HCT116 (cell line): ENCODE data around the gene NBAS. TPM values are rescaled to one million over a fixed set of nuclear protein-coding genes. Genes with fewer than 3 reads are reported as not detected.

Experiments
- ATAC-seq: fragments of 200-7000 bp; cut with Tn5 transposase; 2 replicates; pipeline ENCODE4 v1.9.1; 2020; ENCODE audit warnings: mild to moderate bottlenecking, moderate library complexity
- BruUV-seq: library from RNA; stranded (reverse); fragments of 400-500 nt; replicated peaks from 2 replicates; lab custom pipeline; 2021; lab: Mats Ljungman, UMichigan
- CTCF ChIA-PET: fragments of 300-600 bp; sonication (Branson Sonifier 250); formaldehyde crosslinking; loops from one replicate; lab custom pipeline; 2021; ENCODE audit warnings: antibody characterized with exemption; lab: Charles Lee
- POLR2A ChIA-PET: fragments of 300-600, 350-600 bp; sonication (Branson Sonifier 250); formaldehyde crosslinking; loops from one replicate; lab custom pipeline; 2021; ENCODE audit warnings: antibody characterized with exemption; lab: Charles Lee
- RAD21 ChIA-PET, 2 experiments: fragments of 300-600 bp; sonication (Branson Sonifier 250); formaldehyde crosslinking; loops; one replicate each; lab custom pipeline; 2023; ENCODE audit warnings: low total read pairs in 2 of 2; ENCODE audit not compliant: uncharacterized antibody in 2 of 2, unreplicated experiment in 2 of 2, low non-redundant PET in 1 of 2; lab: Charles Lee
- DNase-seq: peaks from one replicate; pipeline ENCODE4 v3.0.0-alpha.2; 2010; ENCODE audit warnings: low read depth, low spot score
- H2AFZ ChIP-seq: fragments of 200-600 bp; shearing (Covaris generic), sonication (generic); 2 replicates; pipeline ENCODE4 v1.6.1; 2017; ENCODE audit warnings: low read depth, mixed run types, mixed read lengths, antibody characterized with exemption, low read length; ENCODE audit not compliant: poor library complexity, severe bottlenecking
- H3K27ac ChIP-seq: 2 replicates; pipeline ENCODE4 v1.5.1; 2012; ENCODE audit warnings: low read depth, low read length
- H3K27me3 ChIP-seq: fragments of 200-600 bp; sonication (generic); 2 replicates; pipeline ENCODE4 v1.6.1; 2016; ENCODE audit warnings: mixed run types, low read length, mixed read lengths; ENCODE audit not compliant: insufficient read depth
- H3K36me3 ChIP-seq, 2 experiments: fragments of 200-500 bp in 1 of 2; fragments of 200-600 bp in 1 of 2; sonication (Bioruptor generic) in 1 of 2; sonication (generic) in 1 of 2; 2 replicates each; pipeline versions ENCODE4 v1.5.1 to v1.6.1; 2014 to 2016; ENCODE audit warnings: low read length in 2 of 2, inconsistent platforms in 1 of 2, mixed read lengths in 1 of 2, mixed run types in 1 of 2; ENCODE audit not compliant: insufficient read depth in 2 of 2, control insufficient read depth in 1 of 2
- H3K4me1 ChIP-seq, 2 experiments: fragments of 200-600 bp in 1 of 2; sonication (generic) in 1 of 2; 2 replicates each; pipeline versions ENCODE4 v1.5.1 to v1.6.1; 2012 to 2017; ENCODE audit warnings: low read length in 2 of 2, inconsistent platforms in 1 of 2, mild to moderate bottlenecking in 1 of 2, mixed read lengths in 1 of 2, mixed run types in 1 of 2, moderate library complexity in 1 of 2; ENCODE audit not compliant: insufficient read depth in 2 of 2, control insufficient read depth in 1 of 2
- H3K4me2 ChIP-seq: fragments of 200-600 bp; sonication (generic); 2 replicates; pipeline ENCODE4 v1.6.1; 2017; ENCODE audit warnings: mixed run types, low read length, mixed read lengths
- H3K4me3 ChIP-seq, 2 experiments: fragments of 200-600 bp in 1 of 2; sonication (generic) in 1 of 2; replicated peaks in 1 of 2; 2 replicates each; pipeline ENCODE4 v1.5.1; 2011 to 2016; ENCODE audit warnings: low read length in 2 of 2, control low read depth in 1 of 2, low read depth in 1 of 2, mild to moderate bottlenecking in 1 of 2, mixed read lengths in 1 of 2, mixed run types in 1 of 2
- H3K79me2 ChIP-seq: fragments of 200-600 bp; sonication (generic); 2 replicates; pipeline ENCODE4 v1.6.1; 2017; ENCODE audit warnings: mild to moderate bottlenecking, mixed run types, low read length, moderate library complexity, mixed read lengths; ENCODE audit not compliant: insufficient read depth
- H3K9ac ChIP-seq: fragments of 200-600 bp; sonication (generic); 2 replicates; pipeline ENCODE4 v1.6.1; 2016; ENCODE audit warnings: low read length, mixed read lengths
- H3K9me2 ChIP-seq: fragments of 200-600 bp; sonication (generic), shearing (Covaris generic); 2 replicates; pipeline ENCODE4 v1.6.1; 2017; ENCODE audit warnings: mixed run types, mild to moderate bottlenecking, moderate library complexity; ENCODE audit not compliant: insufficient read depth
- H3K9me3 ChIP-seq, 2 experiments: fragments of 200-500 bp in 1 of 2; fragments of 200-600 bp in 1 of 2; sonication (Bioruptor generic) in 1 of 2; sonication (generic) in 1 of 2; 2 replicates each; pipeline ENCODE4 v1.6.1; 2014 to 2017; ENCODE audit warnings: low read length in 2 of 2, mixed read lengths in 2 of 2, inconsistent platforms in 1 of 2, low read depth in 1 of 2, mild to moderate bottlenecking in 1 of 2, mixed run types in 1 of 2, moderate library complexity in 1 of 2; ENCODE audit not compliant: control insufficient read depth in 1 of 2, insufficient read depth in 1 of 2
- H4K20me1 ChIP-seq: fragments of 200-600 bp; sonication (generic), shearing (Covaris generic); 2 replicates; pipeline ENCODE4 v1.6.1; 2017; ENCODE audit warnings: mixed run types, mild to moderate bottlenecking, moderate library complexity; ENCODE audit not compliant: insufficient read depth
- CBX3 ChIP-seq: IDR thresholded peaks from 2 replicates; pipeline ENCODE4 v1.6.1; 2012; ENCODE audit warnings: low read depth
- CEBPB ChIP-seq: IDR thresholded peaks from 2 replicates; pipeline ENCODE4 v1.6.1; 2012; ENCODE audit warnings: low read depth
- CTCF ChIP-seq, 3 experiments: fragments of 200-600 bp in 1 of 3; sonication (generic) in 1 of 3; IDR thresholded peaks in 2 of 3; conservative IDR thresholded peaks in 1 of 3; 2 replicates each; pipeline ENCODE4 v1.5.1; 2012 to 2017; ENCODE audit warnings: low read depth in 2 of 3, low read length in 2 of 3, antibody characterized with exemption in 1 of 3, borderline replicate concordance in 1 of 3, control low read depth in 1 of 3, mild to moderate bottlenecking in 1 of 3, mixed read lengths in 1 of 3, mixed run types in 1 of 3, moderate library complexity in 1 of 3; ENCODE audit not compliant: insufficient read depth in 1 of 3
- EZH2 ChIP-seq: fragments of 200-600 bp; sonication (generic); IDR thresholded peaks from 2 replicates; pipeline ENCODE4 v1.6.1; 2017; ENCODE audit warnings: antibody characterized with exemption, mixed run types
- EZH2phosphoT487 ChIP-seq: fragments of 200-600 bp; IDR thresholded peaks from 2 replicates; pipeline ENCODE4 v1.6.1; 2018; ENCODE audit warnings: antibody characterized with exemption, borderline replicate concordance
- FOSL1 ChIP-seq: IDR thresholded peaks from 2 replicates; pipeline ENCODE4 v1.6.1; 2012; ENCODE audit warnings: low read depth
- JUND ChIP-seq: IDR thresholded peaks from 2 replicates; pipeline ENCODE4 v1.6.1; 2012
- MAX ChIP-seq: IDR thresholded peaks from 2 replicates; pipeline ENCODE4 v1.6.1; 2012
- POLR2AphosphoS5 ChIP-seq: IDR thresholded peaks from 2 replicates; pipeline ENCODE4 v1.6.1; 2011; ENCODE audit warnings: mild to moderate bottlenecking, low read depth, low read length, moderate library complexity
- REST ChIP-seq: IDR thresholded peaks from 2 replicates; pipeline ENCODE4 v1.6.1; 2012; ENCODE audit warnings: low read depth
- SIN3A ChIP-seq: IDR thresholded peaks from 2 replicates; pipeline ENCODE4 v1.6.1; 2012; ENCODE audit warnings: low read depth
- SP1 ChIP-seq: IDR thresholded peaks from 2 replicates; pipeline ENCODE4 v1.6.1; 2012; ENCODE audit warnings: low read depth
- SRF ChIP-seq: IDR thresholded peaks from 2 replicates; pipeline ENCODE4 v1.6.1; 2012; ENCODE audit warnings: low read depth
- TCF7L2 ChIP-seq: IDR thresholded peaks from 2 replicates; pipeline ENCODE4 v1.7.0; 2011; ENCODE audit warnings: borderline replicate concordance, inconsistent platforms; ENCODE audit not compliant: insufficient read depth, insufficient read length; ENCODE audit errors: extremely low read depth
- YY1 ChIP-seq: IDR thresholded peaks from 2 replicates; pipeline ENCODE4 v1.6.1; 2011; ENCODE audit warnings: low read length, low read depth, moderate library complexity, mild to moderate bottlenecking; ENCODE audit not compliant: insufficient replicate concordance; ENCODE audit errors: extremely low read depth
- ZFX ChIP-seq: fragments of 450-650 bp; IDR thresholded peaks from 2 replicates; pipeline ENCODE4 v1.6.1; 2017
- intact Hi-C: fragments of 100-400 bp; cut with micrococcal nuclease; formaldehyde crosslinking; loops from 2 replicates; pipeline ENCODE4 v1.10.0; 2022
- total RNA-seq: library from RNA; stranded (reverse); gene quantifications from one replicate; pipeline ENCODE4 v1.2.1, GENCODE V29; 2021; ENCODE audit not compliant: unreplicated experiment
- TF ChIP-seq, protein P1 (sequence below): IDR thresholded peaks from 2 replicates; pipeline ENCODE4 v1.6.1; 2012

Gene NBAS
- total RNA-seq, 1 experiment from 2014 or later = 32.8 TPM

- Histone ChIP-seq H3K4me1 (no peaks in the 10 kb centered on the region), H4K20me1 (no peaks in the 10 kb centered on the region), H3K36me3 (peaks cover 0 to 2% of the 10 kb centered on the region in 2 experiments; a peak in 1 of 4 replicates), H2AFZ (no peak overlapping the region), H3K9me2 (no peaks in the 10 kb centered on the region), H3K4me2 (no peak overlapping the region), H3K9me3 (no peaks in the 10 kb centered on the region), H3K79me2 (no peaks in the 10 kb centered on the region), H3K27me3 (no peaks in the 10 kb centered on the region), H3K27ac (no peak overlapping the region), H3K4me3 (no peak overlapping the region), H3K9ac (no peak overlapping the region)
- intact Hi-C loops = no loop called here
- DNase-seq (no peak), ATAC-seq (no peak)
- TF ChIP-seq CTCF (IDR thresholded peaks at IDR 0.05 in 2 of 3, conservative IDR thresholded peaks at IDR 0.05 in 1 of 3; ENCODE audit: borderline replicate concordance in 1 of 3, insufficient read depth in 1 of 3, low read depth in 2 of 3, low read length in 2 of 3) (no peak), REST (no peak), YY1 (no peak), JUND (no peak), FOSL1 (no peak), SIN3A (no peak), SP1 (no peak), POLR2AphosphoS5 (no peak), EZH2 (no peak), CBX3 (no peak), CEBPB (no peak), SRF (no peak), TCF7L2 (no peak), ZFX (no peak), MAX (no peak), EZH2phosphoT487 (no peak)
- TF ChIP-seq, protein P1, sequence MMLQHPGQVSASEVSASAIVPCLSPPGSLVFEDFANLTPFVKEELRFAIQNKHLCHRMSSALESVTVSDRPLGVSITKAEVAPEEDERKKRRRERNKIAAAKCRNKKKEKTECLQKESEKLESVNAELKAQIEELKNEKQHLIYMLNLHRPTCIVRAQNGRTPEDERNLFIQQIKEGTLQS = no peak
- RAD21 ChIA-PET = no interaction called here
- BruUV-seq = no TSS peak
- POLR2A ChIA-PET = no interaction called here
- CTCF ChIA-PET = interaction anchor here (1.0 kb wide), 1 partner anchor 49 kb away, joined by 3 read pairs; no protein-coding TSS in a partner anchor
Observed at GRCh38 chr2:15271941-15272542, 289.1 kb downstream of the NBAS start.
